GM18909 (cell line): ENCODE data around the gene GCG.

Experiments used
- ATAC-seq: cut with Tn5 transposase; IDR thresholded peaks from one replicate; pipeline ENCODE4 v1.9.1; 2021; ENCODE audit warnings: mild to moderate bottlenecking; ENCODE audit not compliant: unreplicated experiment, poor library complexity

Gene GCG

GRCh38 chr2:162106746-162107145 lies 45.3 kb downstream of the GCG start:
- ATAC-seq: no peak

GRCh38 chr2:162106146-162106551 lies 45.9 kb downstream of the GCG start:
- no peak for ATAC-seq

GRCh38 chr2:162103443-162104009 lies 48.5 kb downstream of the GCG start:
- no peak for ATAC-seq

DNA sequence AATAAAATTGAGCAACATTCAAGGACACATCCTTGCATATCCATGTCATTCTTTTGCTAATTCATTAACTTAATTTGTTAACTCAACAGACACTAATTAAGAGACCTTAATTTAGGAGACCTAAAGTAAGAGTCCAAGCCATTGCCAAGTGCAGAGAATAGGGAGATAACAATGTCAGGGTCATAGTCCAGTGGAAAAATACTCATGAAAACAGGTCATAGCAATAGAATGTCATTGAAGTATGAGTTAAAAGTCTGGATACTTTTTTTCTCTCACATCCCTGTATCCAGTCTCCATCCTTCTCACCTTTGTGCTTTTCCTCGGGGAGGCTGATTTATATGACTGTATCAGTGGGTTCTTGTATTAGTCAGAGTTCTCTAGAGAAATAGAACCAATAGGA lies 51.5 kb downstream of the GCG start:
- no peak for ATAC-seq

- no peak for ATAC-seq
Measured at GRCh38 chr2:162099836-162100235, 52.2 kb downstream of the GCG start.
